GM12878 (cell line): Measurements from ENCODE around the gene RAB37. TPM values are rescaled to one million over a fixed set of nuclear protein-coding genes. Genes with fewer than 3 reads are reported as not detected.

Source experiments
- ATAC-seq: fragments of 200-7000 bp; cut with Tn5 transposase; 3 replicates; pipeline ENCODE4 v1.9.1; 2020; ENCODE audit warnings: mild to moderate bottlenecking, moderate library complexity
- BruUV-seq: library from RNA; stranded (reverse); fragments of 400-500 nt; replicated peaks from 2 replicates; lab custom pipeline; 2021; lab: Mats Ljungman, UMichigan
- CTCF ChIA-PET: fragments of 300-600 bp; sonication (Branson Sonifier 250); formaldehyde crosslinking; extraction: SDS; loops from one replicate; lab custom pipeline; 2021; ENCODE audit warnings: inconsistent platforms; lab: Yijun Ruan, JAX
- POLR2A ChIA-PET: fragments of 350-600 bp; formaldehyde crosslinking; extraction: SDS; loops from one replicate; lab custom pipeline; 2021; ENCODE audit warnings: inconsistent platforms; lab: Charles Lee
- RAD21 ChIA-PET: fragments of 300-600 bp; sonication (Branson Sonifier 250); formaldehyde crosslinking; loops from one replicate; lab custom pipeline; 2023; ENCODE audit warnings: antibody characterized with exemption; ENCODE audit not compliant: unreplicated experiment; lab: Charles Lee
- SMC1A ChIA-PET: fragments of 300-600 bp; sonication (Branson Sonifier 250); formaldehyde crosslinking; loops from one replicate; lab custom pipeline; 2023; ENCODE audit not compliant: unreplicated experiment, uncharacterized antibody; lab: Charles Lee
- DNase-seq: peaks from one replicate; pipeline ENCODE4 v3.0.0-alpha.2; 2011; ENCODE audit warnings: low read depth, low spot score
- FAIRE-seq: peaks from 3 replicates; lab custom pipeline; 2011; peaks lifted over from hg19 to GRCh38; lab: Jason Lieb, UNC
- H2AFZ ChIP-seq: 2 replicates; pipeline ENCODE4 v1.6.0; 2011; ENCODE audit warnings: low read depth, low read length, control low read depth; ENCODE audit not compliant: control insufficient read depth
- H3K27ac ChIP-seq: 2 replicates; pipeline ENCODE4 v1.5.1; 2011; ENCODE audit warnings: control low read depth; ENCODE audit not compliant: control insufficient read depth, insufficient read depth
- H3K27me3 ChIP-seq, 2 experiments: replicated peaks in 1 of 2; 2 replicates each; pipeline versions ENCODE4 v1.6.0 to v1.6.1; 2011; ENCODE audit warnings: low read length in 1 of 2; ENCODE audit not compliant: control insufficient read depth in 2 of 2, insufficient read depth in 2 of 2
- H3K36me3 ChIP-seq, 2 experiments: 2 replicates each; pipeline ENCODE4 v1.5.1; 2011; ENCODE audit warnings: low read length in 1 of 2; ENCODE audit not compliant: control insufficient read depth in 2 of 2, insufficient read depth in 2 of 2
- H3K4me1 ChIP-seq: 2 replicates; pipeline ENCODE4 v1.6.1; 2011; ENCODE audit warnings: mild to moderate bottlenecking, low read length, moderate library complexity, mixed read lengths; ENCODE audit not compliant: control insufficient read depth, insufficient read depth
- H3K4me2 ChIP-seq: 2 replicates; pipeline ENCODE4 v1.6.0; 2011; ENCODE audit warnings: control low read depth; ENCODE audit not compliant: control insufficient read depth, insufficient read depth
- H3K4me3 ChIP-seq: fragments of 200-600 bp; sonication (generic); 2 replicates; pipeline ENCODE4 v1.5.1; 2016
- H3K79me2 ChIP-seq: 2 replicates; pipeline ENCODE4 v1.6.0; 2011; ENCODE audit warnings: low read length; ENCODE audit not compliant: control insufficient read depth, insufficient read depth
- H3K9ac ChIP-seq: 2 replicates; pipeline ENCODE4 v1.8.0; 2011; ENCODE audit warnings: low read length, control low read depth, mixed read lengths; ENCODE audit not compliant: control insufficient read depth, insufficient read depth
- H3K9me3 ChIP-seq: replicated peaks from 3 replicates; pipeline ENCODE4 v1.5.1; 2011; ENCODE audit warnings: mild to moderate bottlenecking, low read length; ENCODE audit not compliant: control insufficient read depth, insufficient read depth
- H4K20me1 ChIP-seq: 2 replicates; pipeline ENCODE4 v1.6.0; 2011; ENCODE audit not compliant: control insufficient read depth, insufficient read depth
- MEF2A ChIP-seq: IDR thresholded peaks from 2 replicates; pipeline ENCODE4 v1.6.1; 2011; ENCODE audit warnings: low read depth, mild to moderate bottlenecking, low read length, moderate library complexity; ENCODE audit not compliant: insufficient read depth
- MTA2 ChIP-seq: fragments of 450-650 bp; IDR thresholded peaks from 2 replicates; pipeline ENCODE4 v1.6.1; 2016; ENCODE audit warnings: low read depth, mild to moderate bottlenecking, moderate library complexity
- NFYB ChIP-seq: IDR thresholded peaks from 2 replicates; pipeline ENCODE4 v1.6.1; 2011; ENCODE audit warnings: low read depth, mild to moderate bottlenecking, low read length, improper control_type of control experiment, moderate library complexity; ENCODE audit not compliant: insufficient read depth
- PKNOX1 ChIP-seq: fragments of 450-650 bp; IDR thresholded peaks from 2 replicates; pipeline ENCODE4 v1.6.1; 2016; ENCODE audit warnings: mild to moderate bottlenecking
- POLR2AphosphoS5 ChIP-seq: IDR thresholded peaks from 2 replicates; pipeline ENCODE4 v1.6.1; 2011; ENCODE audit warnings: mild to moderate bottlenecking, low read length, inconsistent platforms
- SUPT20H ChIP-seq: IDR thresholded peaks from 2 replicates; pipeline ENCODE4 v1.6.1; 2011; ENCODE audit warnings: low read depth, mild to moderate bottlenecking, low read length, moderate library complexity, borderline replicate concordance; ENCODE audit not compliant: control insufficient read depth
- ZSCAN29 ChIP-seq: fragments of 450-650 bp; IDR thresholded peaks from 2 replicates; pipeline ENCODE4 v1.6.1; 2017; ENCODE audit warnings: mild to moderate bottlenecking, moderate library complexity
- WGBS: methylation state at CpG from one replicate; pipeline ENCODE4 v1.1.6; 2016; ENCODE audit warnings: low lambda C conversion rate; ENCODE audit not compliant: insufficient replicate concordance, insufficient coverage; ENCODE audit errors: missing lambda C conversion rate; 5-methylcytosine and 5-hydroxymethylcytosine counted together
- in situ Hi-C: fragments of 300-500 bp; cut with MboI; formaldehyde crosslinking; loops from 9 replicates; pipeline ENCODE4 v1.14.3; 2018; ENCODE audit warnings: mixed read lengths
- intact Hi-C: fragments of 100-400 bp; cut with micrococcal nuclease; formaldehyde crosslinking; loops from one replicate; pipeline ENCODE4 v1.14.2; 2022; ENCODE audit not compliant: unreplicated experiment
- polyA plus RNA-seq, 11 experiments: library from polyadenylated mRNA; depleted of rRNA in 4 of 11; unstranded in 6 of 11; stranded (reverse) in 5 of 11; fragments of >200 nt; fragmentation: Nextera tagmentation in 4 of 11; fragmentation: Illumina TruSeq in 1 of 11; extraction: Ambion mirVana in 4 of 11; extraction: Trizol in 1 of 11; gene quantifications; 1 replicate in 1 of 11; 2 replicates in 10 of 11; pipeline versions ENCODE4 v1.2.1 to v1.2.3, GENCODE V29; 2011 to 2016; ENCODE audit warnings: inconsistent platforms in 2 of 11, missing spikeins in 2 of 11, low read depth in 1 of 11
- total RNA-seq, 4 experiments: library from RNA; depleted of rRNA in 3 of 4; stranded (reverse); fragments of >200 nt in 3 of 4; fragmentation: Illumina TruSeq in 1 of 4; extraction: Trizol in 1 of 4; gene quantifications; 2 replicates each; pipeline versions ENCODE4 v1.2.1 to v1.2.3, GENCODE V29; 2013 to 2021

Gene RAB37
- total and polyA plus RNA-seq, 10 of the 15 experiments (the other 5 are each of a cell fraction or from before 2014, with no cell fraction given): 0.48 to 5.6 (median 1.7) TPM

DNA sequence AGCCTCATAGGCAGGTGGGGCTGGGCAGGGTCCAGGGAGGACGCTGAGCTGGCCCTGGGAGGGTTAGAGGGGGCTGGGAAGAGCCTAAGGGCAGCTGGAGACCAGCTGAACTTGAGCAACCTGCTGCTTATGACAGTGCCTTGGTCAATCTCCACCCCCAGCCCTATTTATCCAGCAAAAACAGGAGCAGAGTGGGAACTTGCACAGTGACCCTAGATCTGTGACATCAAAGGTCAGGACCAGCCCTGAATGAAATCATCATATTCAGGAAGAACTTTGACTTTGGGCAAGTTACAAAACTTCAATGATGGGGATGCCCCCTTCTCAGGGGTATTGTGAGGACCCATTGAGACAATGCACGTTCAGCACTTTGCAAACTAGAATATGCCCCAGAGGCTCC, 33.7 kb upstream of the RAB37 start:
- Histone ChIP-seq H3K4me3 (no peak overlapping the region), H4K20me1 (no peaks in the 10 kb centered on the region), H3K36me3 (no peaks in the 10 kb centered on the region), H3K9ac (no peak overlapping the region), H3K79me2 (no peaks in the 10 kb centered on the region), H3K27ac (no peak overlapping the region), H2AFZ (no peak overlapping the region), H3K4me2 (no peak overlapping the region), H3K4me1 (no peaks in the 10 kb centered on the region), H3K9me3 (no peaks in the 10 kb centered on the region), H3K27me3 (peaks cover 0 to 2% of the 10 kb centered on the region in 2 experiments; a peak in 2 of 4 replicates)
- CTCF ChIA-PET: interaction anchor here (2.7 kb wide), 1 partner anchor 45 kb away, joined by 9 read pairs; no protein-coding TSS in a partner anchor
- BruUV-seq: no TSS peak
- SMC1A ChIA-PET: interaction anchor here (2.1 kb wide), 1 partner anchor 35 kb away, joined by 5 read pairs; no protein-coding TSS in a partner anchor
- in situ Hi-C loops: no loop called here
- FAIRE-seq (no peak), DNase-seq (no peak), ATAC-seq (no peak)
- RAD21 ChIA-PET: no interaction called here
- POLR2A ChIA-PET: no interaction called here
- 0% methylated on average over 2 of the region's 2 CpGs for WGBS
- intact Hi-C loops: no loop called here
- no peak for TF ChIP-seq SUPT20H
- TF ChIP-seq NFYB: no peak
- no peak for TF ChIP-seq MTA2
- TF ChIP-seq ZSCAN29: no peak
- no peak for TF ChIP-seq MEF2A
- no peak for TF ChIP-seq POLR2AphosphoS5

- ChIA-PET POLR2A (no interaction called here), SMC1A (interaction anchor here (1.3 kb wide), 1 partner anchor 34 kb away, joined by 3 read pairs; no protein-coding TSS in a partner anchor), RAD21 (no interaction called here), CTCF (interaction anchor here (0.5 kb wide), 1 partner anchor 502 kb away, joined by 3 read pairs; no protein-coding TSS in a partner anchor)
- no TSS peak for BruUV-seq
- no peak for DNase-seq
- intact Hi-C loops (no loop called here), in situ Hi-C loops (no loop called here)
- 59% methylated on average over 8 of the region's 8 CpGs for WGBS
- no peak for ATAC-seq
- no peaks in the 10 kb centered on the region for H3K9me3 ChIP-seq
- no peak overlapping the region for H3K9ac ChIP-seq
- no peaks in the 10 kb centered on the region for H3K4me1 ChIP-seq
- no peaks in the 10 kb centered on the region for H4K20me1 ChIP-seq
- no peak overlapping the region for H3K27ac ChIP-seq
- TF ChIP-seq PKNOX1: no peak
- H2AFZ ChIP-seq: no peak overlapping the region
- FAIRE-seq: no peak
- H3K27me3 ChIP-seq: peaks cover 0 to 2% of the 10 kb centered on the region in 2 experiments; a peak in 2 of 4 replicates
- no peak overlapping the region for H3K4me2 ChIP-seq
- H3K79me2 ChIP-seq: no peaks in the 10 kb centered on the region
- H3K36me3 ChIP-seq: no peaks in the 10 kb centered on the region
- no peak overlapping the region for H3K4me3 ChIP-seq
Observed at GRCh38 chr17:74704544-74704943, 32.5 kb upstream of the RAB37 start.
